BJ (cell line): Measurements from ENCODE around the gene KERA. TPM values are rescaled to one million over a fixed set of nuclear protein-coding genes. Genes with fewer than 3 reads are reported as not detected.

ENCODE experiments used
- CTCF ChIA-PET: fragments of 350-600 bp; formaldehyde crosslinking; extraction: SDS; loops from one replicate; lab custom pipeline; 2021; ENCODE audit warnings: antibody characterized with exemption, inconsistent platforms; lab: Yijun Ruan, JAX
- POLR2A ChIA-PET: fragments of 300-600 bp; sonication (Branson Sonifier 250); formaldehyde crosslinking; extraction: SDS; loops from one replicate; lab custom pipeline; 2021; ENCODE audit warnings: antibody characterized with exemption; lab: Charles Lee
- DNase-seq: peaks from one replicate; pipeline ENCODE4 v3.0.0-alpha.2; 2011; ENCODE audit warnings: low read depth
- H3K27me3 ChIP-seq: 2 replicates; pipeline ENCODE4 v1.6.0; 2011; ENCODE audit warnings: low read length; ENCODE audit not compliant: control insufficient read depth, insufficient read depth
- H3K36me3 ChIP-seq: 2 replicates; pipeline ENCODE4 v1.5.1; 2011; ENCODE audit warnings: low read length; ENCODE audit not compliant: control insufficient read depth, insufficient read depth
- H3K4me3 ChIP-seq: 2 replicates; pipeline ENCODE4 v1.5.1; 2011; ENCODE audit warnings: low read depth, mild to moderate bottlenecking, control low read depth, low read length
- CTCF ChIP-seq: IDR thresholded peaks from 2 replicates; pipeline ENCODE4 v1.5.1; 2011; ENCODE audit warnings: low read depth, mild to moderate bottlenecking, control low read depth, inconsistent platforms, low read length, moderate library complexity; ENCODE audit not compliant: insufficient read depth
- polyA plus RNA-seq: library from polyadenylated mRNA; depleted of rRNA; stranded (reverse); fragments of >200 nt; gene quantifications from 2 replicates; pipeline ENCODE4 v1.2.3, GENCODE V29; 2011

KERA gene
- polyA plus RNA-seq, 1 experiment, result not detected

- H3K36me3 ChIP-seq, result no peaks in the 10 kb centered on the region
- CTCF ChIA-PET, result no interaction called here
- no peak overlapping the region for H3K4me3 ChIP-seq
- no peak for TF ChIP-seq CTCF
- H3K27me3 ChIP-seq, result no peaks in the 10 kb centered on the region
- POLR2A ChIA-PET, result no interaction called here
- DNase-seq, result no peak
Measured at GRCh38 chr12:91061091-91061490, 3.3 kb upstream of the KERA start.

- POLR2A ChIA-PET, result no interaction called here
- Histone ChIP-seq H3K27me3 (no peaks in the 10 kb centered on the region), H3K36me3 (no peaks in the 10 kb centered on the region), H3K4me3 (no peak overlapping the region)
- CTCF ChIA-PET, result no interaction called here
- no peak for TF ChIP-seq CTCF
- no peak for DNase-seq
Measured at GRCh38 chr12:91059211-91059610, 1.4 kb upstream of the KERA start.

GRCh38 chr12:91058786-91059185 lies 962 bp upstream of the KERA start:
- POLR2A ChIA-PET, result no interaction called here
- H3K27me3 ChIP-seq, result no peaks in the 10 kb centered on the region
- H3K36me3 ChIP-seq, result no peaks in the 10 kb centered on the region
- TF ChIP-seq CTCF, result no peak
- CTCF ChIA-PET, result no interaction called here
- no peak for DNase-seq
- no peak overlapping the region for H3K4me3 ChIP-seq

GRCh38 chr12:91056488-91056887 lies 1.3 kb downstream of the KERA start:
- H3K4me3 ChIP-seq, result no peak overlapping the region
- ChIA-PET POLR2A (interaction anchor here (0.7 kb wide), 1 partner anchor 1307 kb away, joined by 3 read pairs; no protein-coding TSS in a partner anchor), CTCF (no interaction called here)
- no peak for TF ChIP-seq CTCF
- no peaks in the 10 kb centered on the region for H3K27me3 ChIP-seq
- no peak for DNase-seq
- no peaks in the 10 kb centered on the region for H3K36me3 ChIP-seq

GRCh38 chr12:91055976-91056375 lies 1.8 kb downstream of the KERA start:
- Histone ChIP-seq H3K36me3 (no peaks in the 10 kb centered on the region), H3K4me3 (no peak overlapping the region), H3K27me3 (no peaks in the 10 kb centered on the region)
- ChIA-PET POLR2A (interaction anchor here (0.7 kb wide), 1 partner anchor 1308 kb away, joined by 3 read pairs; no protein-coding TSS in a partner anchor), CTCF (no interaction called here)
- DNase-seq, result no peak
- TF ChIP-seq CTCF, result no peak
